GM19025 (cell line): ENCODE data around the gene PLD1.

Source experiments
- ATAC-seq: cut with Tn5 transposase; IDR thresholded peaks from one replicate; pipeline ENCODE4 v1.9.1; 2021; ENCODE audit warnings: mild to moderate bottlenecking, low read depth, moderate library complexity; ENCODE audit not compliant: unreplicated experiment

PLD1 gene

DNA sequence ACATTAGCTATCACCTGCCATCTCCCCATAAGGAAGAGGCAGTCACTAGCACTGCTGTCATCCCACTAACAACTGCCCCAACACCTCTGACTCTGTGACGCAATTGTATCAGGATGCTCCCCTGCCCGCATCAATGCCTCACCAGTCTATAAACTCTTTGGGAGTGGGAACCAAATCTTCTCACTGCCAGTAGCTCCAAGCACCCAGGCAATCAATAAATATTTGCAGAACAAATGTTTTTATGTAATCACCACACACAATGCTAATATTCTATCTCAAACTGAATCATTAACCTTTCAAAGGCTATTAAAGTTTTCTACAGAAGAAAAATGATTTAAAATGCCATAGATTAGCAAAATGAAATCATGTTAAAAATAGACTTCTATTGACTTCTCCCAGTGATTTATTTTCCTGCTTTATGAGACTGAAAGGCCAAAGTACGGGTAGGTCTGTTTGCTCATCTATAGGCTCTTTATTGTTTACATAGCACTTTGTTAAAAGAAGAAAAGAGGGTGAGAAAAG lies 131.3 kb downstream of the PLD1 start:
- ATAC-seq, result no peak

DNA sequence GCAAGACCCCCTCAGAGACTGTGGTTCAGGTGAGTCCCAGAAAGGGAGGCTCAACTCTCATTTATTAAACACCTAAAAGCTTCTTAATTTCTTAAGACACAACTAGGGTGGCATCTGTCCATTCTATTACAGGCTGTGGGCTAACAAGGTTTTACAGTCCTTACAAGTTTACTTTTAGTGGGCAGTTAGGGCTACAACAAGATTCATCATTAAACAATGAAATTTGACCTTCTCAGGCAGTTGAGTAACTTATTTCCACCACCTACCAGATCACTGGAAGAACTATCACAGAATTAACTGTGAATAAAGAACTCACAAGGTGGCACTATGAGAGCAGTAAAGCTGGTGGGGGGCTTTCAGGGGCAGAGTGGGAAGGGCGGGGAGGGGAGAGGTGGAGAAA lies 132.6 kb downstream of the PLD1 start:
- no peak for ATAC-seq

DNA sequence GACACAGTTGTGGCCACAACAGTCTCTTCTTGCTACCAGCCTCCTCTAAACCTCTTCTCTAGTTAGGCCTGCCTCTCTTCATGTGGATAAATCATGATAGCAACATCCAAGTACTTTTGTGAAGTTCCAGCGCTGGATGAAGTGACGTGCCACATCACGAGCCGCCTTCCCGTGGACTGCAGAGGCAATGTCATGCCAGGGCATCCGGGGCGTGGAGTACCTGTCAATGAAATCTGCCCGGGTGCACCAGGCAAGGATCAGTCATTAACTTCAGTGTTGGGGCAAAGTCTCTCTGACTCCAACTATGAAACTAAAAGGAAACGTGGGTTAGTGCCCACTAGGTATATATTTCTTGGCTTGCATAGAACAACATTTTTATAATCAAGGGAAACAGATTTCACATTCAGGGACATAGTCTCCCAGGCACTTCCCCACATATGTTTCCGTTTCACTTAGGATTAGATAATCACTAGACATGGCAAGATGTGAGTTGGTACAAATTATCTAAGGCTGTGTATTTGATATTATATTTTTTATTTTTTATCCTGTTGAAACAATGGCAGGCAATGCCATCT lies 133.6 kb downstream of the PLD1 start:
- ATAC-seq, result no peak

DNA sequence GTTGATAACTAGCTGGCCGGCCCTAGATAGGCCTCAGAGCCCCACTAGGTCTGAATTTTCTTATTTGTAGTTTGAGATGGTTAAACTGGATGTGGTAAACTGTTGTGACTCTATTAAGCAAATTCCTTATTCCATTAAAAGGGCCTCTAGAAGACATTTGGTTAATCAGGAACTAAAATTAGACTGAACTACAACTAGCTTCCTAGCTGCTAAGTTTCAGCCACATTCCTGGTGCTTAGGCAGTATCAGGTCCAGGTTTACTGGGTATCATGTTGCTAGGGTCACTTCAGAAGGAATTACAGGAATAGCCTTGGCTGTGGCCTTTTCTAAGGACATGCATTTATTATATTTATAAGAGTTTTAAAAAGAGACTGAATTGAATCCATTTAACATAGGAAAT lies 136.3 kb downstream of the PLD1 start:
- ATAC-seq, result no peak

DNA sequence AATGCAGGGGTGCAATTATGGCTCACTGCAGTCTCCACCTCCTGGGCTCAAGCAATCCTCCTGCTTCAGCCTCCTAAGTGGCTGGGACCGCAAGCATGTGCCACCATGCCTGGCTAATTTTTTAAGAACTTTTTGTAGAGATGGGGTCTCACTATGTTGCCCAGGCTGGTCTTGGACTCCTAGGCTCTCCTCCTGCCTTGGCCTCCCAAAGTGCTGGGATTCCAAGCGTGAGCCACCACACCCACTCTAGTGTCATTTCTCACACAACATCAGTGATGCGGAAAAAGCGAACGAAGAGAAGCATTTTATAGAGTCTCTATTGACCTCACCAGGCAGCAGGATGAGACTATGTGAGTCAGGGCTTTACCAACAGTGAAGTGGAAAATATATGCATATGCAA lies 137.7 kb downstream of the PLD1 start:
- ATAC-seq, result no peak

DNA sequence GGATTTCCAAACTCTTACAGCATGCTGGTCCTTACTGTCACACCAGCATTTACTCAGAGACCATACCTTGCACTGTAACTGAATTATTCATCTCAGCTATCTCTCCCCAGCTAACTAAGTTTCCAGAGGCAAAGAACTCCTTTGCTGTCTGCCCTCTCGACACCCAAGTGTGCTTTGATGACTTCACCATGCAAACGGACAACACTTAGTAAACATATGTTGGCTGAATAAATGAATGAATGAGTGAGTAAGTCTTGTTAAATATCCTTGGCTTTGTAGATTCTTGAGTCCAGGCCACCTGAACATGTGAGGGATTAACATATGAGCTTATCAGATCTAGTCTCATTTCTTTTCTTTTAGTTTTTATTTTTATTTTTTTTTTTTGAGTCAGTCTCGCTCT lies 138.2 kb downstream of the PLD1 start:
- no peak for ATAC-seq

DNA sequence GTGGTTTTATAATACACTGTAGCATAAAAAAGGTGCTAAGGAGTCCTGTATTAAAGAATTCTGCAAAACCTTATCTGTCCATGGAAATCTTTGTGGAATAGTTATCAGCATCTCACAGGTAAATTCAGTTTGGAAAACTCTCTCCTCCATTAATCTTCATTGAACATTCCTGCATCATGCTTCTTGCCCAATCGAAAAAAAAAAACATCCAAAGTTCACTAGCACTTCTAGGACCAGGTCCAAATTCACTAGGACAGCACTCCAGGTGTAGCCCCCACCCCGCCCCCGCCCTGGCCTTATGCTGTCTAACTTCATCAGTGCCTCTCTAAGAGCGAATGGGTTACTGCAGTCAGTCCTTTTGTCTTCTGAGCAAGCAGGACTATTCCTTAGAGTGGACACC lies 138.6 kb downstream of the PLD1 start:
- no peak for ATAC-seq

DNA sequence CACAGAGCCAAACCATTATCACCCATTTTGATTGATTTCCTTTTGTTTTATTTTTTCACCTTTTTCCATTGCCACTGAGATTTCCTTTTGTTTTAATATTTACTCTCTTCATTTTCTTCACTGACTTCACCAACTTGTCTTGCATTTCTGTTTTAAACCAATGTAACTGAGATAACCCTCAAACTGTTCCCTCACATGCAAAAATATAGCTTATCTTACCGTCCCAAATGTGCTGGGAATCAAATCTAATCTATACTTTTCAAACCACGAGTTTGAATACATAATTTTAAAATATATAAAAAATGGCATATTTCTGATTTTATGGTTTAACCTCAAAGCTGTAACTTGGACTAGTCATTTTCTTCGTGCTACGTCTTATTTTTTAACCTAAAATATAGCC lies 143.8 kb downstream of the PLD1 start:
- ATAC-seq, result no peak

DNA sequence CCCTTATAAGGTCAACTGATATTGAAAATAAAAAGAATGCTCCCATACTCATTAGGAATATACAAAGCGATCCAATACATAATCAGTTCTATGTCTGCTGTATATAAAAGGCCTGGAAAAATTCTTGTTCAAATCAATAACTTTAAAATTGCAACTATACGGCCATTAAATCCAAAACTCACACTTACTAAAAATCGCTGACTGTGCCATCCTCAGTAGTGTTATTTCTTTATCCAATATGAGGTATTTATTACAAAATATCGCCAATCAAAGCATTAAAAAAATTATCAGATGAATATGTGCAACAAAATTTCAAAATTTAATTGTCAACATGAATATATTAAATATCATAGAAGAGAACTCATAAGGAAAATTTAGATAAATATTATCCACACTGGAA lies 146.5 kb downstream of the PLD1 start:
- ATAC-seq, result no peak

DNA sequence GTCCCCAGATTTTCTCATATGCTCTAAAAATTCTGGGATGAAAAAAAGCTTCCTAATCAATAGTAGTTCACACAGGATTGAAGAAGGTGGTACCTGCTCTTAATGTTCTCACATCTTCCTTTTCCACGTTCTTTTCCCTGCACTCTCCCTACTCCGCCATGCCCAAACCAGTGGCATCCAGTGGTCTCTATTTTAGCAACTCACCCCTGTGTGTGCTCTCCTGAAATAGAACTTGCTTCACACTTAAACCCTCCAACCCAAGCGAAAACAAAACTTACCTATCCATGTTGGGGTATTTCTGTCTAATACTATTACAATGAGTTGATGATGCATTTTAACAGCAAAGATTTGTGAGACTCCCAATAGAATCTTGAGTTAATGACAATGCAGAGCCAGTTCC lies 148.8 kb downstream of the PLD1 start:
- ATAC-seq, result no peak

DNA sequence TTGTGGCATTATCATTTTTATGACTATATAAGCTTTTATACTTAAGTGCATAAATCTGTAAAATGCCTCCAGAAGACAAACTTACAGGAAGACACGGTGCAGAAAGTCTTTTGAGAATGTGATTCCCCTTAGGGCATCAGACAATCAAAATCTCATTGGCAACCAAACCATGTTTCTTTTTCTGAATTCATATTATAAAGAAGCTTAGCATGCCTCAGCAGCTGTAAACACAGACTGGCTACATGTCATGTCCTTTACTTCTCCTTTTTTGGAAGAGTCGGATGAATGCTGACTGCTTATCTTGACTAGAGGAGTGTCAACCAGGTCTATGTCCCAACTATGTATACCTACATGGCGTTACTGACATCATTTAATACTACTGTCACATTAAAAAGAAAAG lies 150.1 kb downstream of the PLD1 start:
- ATAC-seq, result no peak

DNA sequence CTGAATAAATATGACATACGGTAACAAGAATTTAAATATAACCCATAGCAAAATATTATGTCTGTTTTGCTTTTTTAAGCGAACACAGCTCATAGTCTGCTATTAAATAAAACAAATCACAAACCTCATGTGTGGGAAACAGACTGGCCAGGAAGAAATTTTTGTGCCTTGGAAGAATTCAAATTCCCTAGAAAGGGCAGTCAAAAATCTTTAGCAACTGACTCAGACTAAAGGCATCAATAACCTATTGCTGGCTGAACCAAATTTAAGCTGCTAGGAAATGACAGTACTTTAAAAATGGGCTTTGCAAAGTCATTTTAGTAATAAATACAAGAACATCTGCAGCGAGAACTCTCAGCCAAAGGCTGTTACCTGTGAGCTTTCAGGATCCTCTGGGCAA lies 151.4 kb downstream of the PLD1 start:
- no peak for ATAC-seq

DNA sequence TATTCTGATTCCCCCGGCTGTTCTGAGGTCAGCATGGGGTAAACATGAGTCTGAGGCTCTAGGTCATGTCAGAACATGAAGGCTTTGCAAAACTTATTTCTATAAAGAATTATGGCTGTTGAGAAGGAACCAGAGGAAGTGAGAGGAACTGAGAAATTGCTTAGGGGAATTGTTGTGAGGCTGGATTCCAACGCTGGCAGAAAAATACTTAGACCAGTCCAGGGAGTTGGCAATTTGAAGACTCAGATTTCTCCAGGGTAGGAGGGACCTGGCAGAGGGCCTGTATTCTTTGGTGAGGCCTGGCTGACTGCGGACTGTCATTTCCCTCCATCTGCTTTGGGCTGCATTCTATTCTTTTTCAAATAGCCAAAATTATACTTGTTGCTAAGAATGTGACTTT lies 155.5 kb downstream of the PLD1 start:
- no peak for ATAC-seq

DNA sequence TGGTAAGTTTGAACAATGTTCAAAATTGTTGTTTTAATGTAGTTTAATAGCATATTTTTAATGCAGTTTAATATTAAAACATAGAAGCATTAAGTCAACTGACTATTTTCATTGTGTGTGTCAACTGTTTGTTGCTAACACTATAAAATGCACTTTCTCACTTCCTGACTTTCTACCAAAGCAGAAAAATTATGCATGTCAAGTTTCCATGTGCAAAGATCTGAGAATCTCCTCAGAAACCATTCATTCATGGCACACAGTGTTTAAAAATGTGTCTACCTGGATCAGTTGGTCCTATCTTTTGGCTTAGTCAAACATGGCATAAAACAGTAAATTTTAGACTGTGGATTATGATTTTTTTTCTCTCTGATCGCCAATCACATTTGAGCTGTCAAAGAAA lies 156.0 kb downstream of the PLD1 start:
- no peak for ATAC-seq

DNA sequence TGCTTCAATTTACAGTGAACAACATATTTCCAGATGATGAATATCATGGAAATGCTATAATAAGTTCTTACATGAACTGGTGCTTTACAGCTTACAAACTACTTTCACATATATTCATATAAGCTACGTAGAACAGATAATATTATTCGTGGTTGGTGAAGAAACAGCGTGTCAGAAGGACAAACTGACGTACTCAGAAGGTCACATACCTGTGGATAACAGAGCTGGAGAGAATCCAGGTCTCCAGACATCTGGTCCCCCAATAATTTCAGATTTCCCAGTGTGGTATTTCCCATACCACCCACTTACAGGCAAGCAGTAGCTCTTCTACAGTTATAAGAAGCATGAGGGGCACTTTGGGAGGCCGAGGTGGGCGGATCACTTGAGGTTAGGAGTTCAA lies 156.6 kb downstream of the PLD1 start:
- no peak for ATAC-seq

DNA sequence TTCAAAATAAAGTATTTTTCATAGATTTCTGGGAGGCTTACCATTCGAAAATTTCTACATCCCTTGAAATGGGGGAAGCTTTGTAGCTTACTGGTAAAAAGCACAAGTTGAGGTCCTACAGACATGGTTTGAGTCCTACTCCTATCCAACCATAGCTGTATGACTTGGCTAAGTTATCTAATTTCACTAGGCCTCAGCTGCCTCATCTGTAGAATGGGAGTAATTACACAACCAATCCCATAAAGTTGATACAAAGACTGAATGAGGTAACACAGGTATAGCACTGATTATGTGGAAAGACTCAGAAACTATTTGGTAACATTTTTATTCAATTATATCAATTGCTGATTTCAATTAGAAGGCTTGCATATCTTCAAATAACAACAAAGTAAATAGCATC lies 157.4 kb downstream of the PLD1 start:
- ATAC-seq, result no peak

DNA sequence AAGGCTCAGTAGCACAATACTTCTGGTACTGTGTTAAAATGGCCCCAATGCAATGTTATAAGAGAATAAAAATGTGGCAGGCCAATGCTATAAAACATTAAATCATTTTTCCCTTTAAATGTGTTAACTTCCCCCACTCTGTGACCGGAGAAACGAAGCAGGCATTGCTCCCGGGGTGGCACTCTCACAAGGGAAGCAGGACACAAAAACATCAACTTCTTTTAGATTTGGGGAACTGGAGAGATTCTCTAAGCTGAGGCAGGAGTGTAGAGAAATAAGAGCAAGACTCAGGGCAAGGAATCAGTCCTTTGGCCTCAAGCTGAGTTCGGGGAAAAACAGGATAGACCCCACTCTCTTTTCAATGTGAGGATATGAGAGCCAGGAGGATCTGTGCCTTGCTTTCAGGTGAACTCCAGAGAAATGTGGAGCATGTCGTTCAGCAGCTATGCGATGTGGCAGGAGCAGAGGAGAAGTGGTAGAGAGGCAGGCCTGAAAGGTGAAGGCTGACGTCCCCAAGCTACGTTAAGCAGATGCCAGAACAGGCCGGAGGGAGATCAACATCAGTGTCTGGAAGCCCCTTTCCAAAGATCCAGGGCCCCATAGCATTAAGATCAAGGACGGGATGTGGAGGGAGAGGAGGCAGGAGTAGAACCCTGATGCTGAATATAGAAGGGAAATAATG lies 160.2 kb downstream of the PLD1 start:
- ATAC-seq, result no peak

DNA sequence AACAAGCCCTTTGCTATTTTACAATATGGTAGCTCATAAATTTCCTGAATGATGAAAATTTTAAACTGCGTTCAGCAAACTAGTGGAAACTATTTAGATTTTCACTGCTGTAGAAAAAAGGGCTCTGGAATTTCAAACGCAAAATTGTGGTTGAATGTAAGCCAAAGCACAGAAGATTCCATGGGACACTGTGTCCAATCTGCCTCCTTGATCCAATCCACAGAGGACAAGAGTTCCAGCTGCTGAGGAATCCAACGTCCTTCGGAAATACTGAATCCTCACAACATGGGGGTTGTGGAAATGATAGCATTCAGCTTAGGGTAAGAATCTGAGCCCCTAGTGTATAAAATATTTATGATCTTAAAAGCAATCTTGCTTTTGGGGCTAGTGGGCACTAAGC lies 161.0 kb downstream of the PLD1 start:
- no peak for ATAC-seq

DNA sequence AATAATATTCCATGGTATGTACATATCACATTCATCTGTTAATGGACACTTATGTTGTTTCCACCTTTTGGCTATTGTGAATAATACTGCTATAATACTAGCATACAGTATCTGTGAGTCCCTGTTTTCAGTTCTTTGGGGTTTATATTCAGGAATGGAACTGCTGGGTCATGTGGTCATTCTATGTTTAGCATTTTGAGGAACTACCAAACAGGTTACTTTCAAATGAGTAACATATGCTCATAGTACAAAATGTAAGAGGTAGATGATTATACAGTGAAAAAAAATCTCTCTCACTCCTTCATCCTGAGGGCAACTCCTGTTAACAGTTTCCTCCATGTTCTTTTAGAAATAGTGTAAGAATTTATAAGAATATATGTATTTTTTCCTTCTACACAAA lies 162.2 kb downstream of the PLD1 start:
- ATAC-seq, result no peak

DNA sequence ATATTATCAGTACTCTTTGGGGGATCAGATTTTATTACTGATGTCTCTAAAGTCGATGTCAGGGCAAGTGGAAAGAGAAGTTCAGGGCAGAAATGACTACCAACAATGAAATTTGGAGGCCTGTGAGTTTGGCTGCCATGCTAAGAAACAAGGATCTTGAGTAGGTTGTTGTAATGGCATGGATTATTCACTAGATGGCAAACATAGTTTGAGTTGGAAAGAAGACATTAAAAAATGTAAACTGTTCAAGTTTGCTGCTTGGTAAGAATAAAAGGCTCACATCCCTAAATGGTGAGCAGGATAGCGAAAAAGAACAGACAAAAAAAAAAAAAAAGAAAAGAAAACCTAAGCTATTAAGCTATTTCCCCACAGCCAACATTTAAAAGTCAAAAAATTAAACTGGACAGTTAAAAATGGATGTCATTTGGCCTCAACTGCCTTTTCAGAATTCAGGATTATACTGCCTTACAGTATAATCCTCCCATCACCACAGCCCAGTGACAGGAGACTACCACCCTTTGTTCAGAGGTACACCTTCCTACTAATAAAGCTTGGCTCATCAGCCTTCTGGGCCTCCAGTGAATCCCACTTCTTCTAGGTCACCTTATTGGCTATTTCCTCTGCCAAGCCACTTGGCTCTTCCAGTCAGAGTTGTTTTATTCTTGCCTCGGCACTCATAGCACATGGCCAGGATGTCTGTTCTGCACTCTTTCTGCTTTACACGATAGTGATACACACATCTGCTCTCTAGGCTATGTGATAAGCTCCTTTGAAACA lies 163.7 kb downstream of the PLD1 start:
- ATAC-seq, result no peak

DNA sequence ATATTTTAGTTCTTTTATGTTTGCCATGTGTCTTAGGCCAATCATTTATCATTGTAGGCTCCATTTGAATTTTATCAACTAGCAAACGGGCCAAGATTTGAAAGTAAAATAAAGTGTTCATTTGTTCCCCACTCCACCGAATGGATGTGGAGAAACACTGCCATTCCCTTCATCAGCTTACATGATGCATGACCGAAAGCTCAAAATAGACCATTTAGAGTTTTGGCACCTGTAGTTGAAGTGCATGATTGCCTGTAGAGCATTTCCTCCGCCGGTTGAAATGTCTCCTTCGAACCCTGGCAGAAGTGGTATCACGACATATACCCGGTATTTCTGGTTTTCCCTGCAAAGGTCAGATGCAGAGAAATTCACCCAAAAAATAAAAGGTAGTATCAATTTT lies 165.6 kb downstream of the PLD1 start:
- no peak for ATAC-seq

DNA sequence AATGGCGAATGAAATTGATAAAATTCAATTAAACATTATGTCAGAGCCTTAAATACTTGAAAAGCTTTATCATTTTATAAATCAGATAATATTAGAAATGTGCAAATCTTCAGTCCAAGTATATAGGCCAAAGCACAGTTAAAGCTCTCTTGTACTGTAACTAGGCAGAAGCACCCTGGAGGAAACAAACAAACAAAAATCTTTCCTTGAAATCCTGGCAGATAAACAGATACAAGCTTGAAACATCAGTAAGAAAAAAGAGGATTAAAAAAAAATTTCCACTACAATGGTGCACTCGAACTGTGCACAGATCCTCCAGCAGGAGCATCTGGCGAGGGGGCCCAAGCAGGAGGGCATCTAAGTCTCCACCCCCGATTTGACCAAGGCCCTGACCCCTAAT lies 166.6 kb downstream of the PLD1 start:
- ATAC-seq, result no peak
